Measurements from ENCODE around the gene C3orf33.

The C3orf33 gene

DNA sequence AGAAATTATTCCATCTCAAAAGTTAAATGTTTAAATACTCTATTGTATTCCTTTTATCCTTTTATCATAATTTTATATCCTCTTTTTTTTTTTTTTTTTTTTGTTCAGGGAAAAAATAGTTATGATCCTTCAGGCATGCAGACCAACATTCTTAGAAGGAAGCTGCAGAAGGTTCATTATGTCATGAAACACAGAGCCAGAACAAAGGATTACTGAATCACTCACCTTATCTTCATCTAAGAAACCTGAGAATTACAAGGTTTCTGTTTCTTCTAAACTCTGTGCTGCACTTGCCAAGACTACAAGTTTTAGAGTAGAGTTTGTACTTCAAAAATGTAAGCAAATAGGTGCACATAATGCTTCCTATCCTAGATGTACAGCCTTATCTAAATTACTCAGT lies 64.5 kb downstream of the C3orf33 start:
- DNase-seq (ENCODE audit: low spot score) = no peak

GRCh38 chr3:155741101-155741500 lies 65.0 kb downstream of the C3orf33 start:
- DNase-seq (ENCODE audit: low spot score) = no peak

GRCh38 chr3:155739154-155739553 lies 66.9 kb downstream of the C3orf33 start:
- no peak for DNase-seq (ENCODE audit: low spot score)

DNA sequence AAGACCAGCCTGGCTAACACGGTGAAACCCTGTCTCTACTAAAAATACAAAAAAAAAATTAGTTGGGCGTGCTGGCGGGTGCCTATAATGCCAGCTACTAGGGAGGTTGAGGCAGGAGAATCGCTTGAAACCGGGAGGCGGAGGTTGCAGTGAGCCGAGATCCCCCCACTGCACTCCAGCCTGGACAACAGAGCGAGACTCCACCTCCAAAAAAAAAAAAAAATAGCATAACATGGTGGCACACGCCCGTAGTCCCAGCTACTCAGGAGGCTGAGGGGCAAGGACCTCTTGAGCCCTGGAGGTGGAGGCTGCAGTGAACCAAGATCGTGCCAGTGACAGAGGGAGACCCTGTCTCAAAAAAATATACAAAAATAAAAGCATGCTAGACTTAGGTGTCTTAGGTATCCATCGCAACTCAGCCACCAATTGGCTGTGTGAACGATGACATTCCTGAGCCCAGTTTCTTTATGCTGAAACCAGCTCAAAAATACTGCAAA lies 67.5 kb downstream of the C3orf33 start:
- no peak for DNase-seq (ENCODE audit: low spot score)

GRCh38 chr3:155737844-155738460 lies 68.1 kb downstream of the C3orf33 start:
- DNase-seq (ENCODE audit: low spot score) = no peak

GRCh38 chr3:155736381-155736780 lies 69.7 kb downstream of the C3orf33 start:
- DNase-seq (ENCODE audit: low spot score) = no peak

DNA sequence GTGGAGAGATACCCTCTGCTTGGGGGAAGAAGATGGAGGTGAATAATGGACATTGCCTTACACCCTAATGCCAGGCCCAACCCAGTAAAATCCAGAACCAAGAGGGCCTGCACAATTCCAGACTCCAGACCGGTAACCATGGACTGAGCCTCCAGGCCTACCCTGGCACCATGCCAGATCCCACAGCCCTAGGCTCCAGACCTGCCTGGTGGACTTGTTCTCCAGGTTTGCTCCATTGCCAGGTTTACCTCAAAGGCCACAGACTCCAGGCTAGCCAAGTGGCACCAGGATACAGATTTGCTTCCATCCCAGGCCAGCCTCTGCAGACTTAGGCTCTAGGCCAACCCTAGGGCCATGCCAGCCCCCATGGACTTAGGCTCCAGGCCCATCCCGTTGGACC lies 75.2 kb downstream of the C3orf33 start:
- no peak for DNase-seq (ENCODE audit: low spot score)

DNA sequence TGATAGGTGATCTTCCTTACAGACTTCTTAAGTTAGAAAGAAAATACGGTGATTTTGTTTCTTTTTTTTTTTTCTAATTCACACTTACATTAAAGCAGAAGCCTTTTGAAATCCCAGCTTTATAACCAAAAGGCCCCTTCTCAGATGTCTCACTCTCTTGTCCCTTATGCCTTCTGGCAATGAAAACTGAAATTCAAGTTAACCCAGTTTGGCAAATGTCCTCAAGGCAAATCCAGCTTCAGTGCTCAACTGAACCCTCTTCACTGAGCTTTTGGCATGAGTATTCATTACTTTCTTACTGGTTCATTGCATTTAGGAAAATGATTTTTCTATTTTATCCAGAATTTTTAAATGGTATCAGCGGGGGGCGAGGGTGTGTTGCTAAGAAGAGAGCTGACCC lies 78.2 kb downstream of the C3orf33 start:
- DNase-seq (ENCODE audit: low spot score) = no peak

- no peak for DNase-seq (ENCODE audit: low spot score)
Measured at GRCh38 chr3:155714295-155714718, 91.8 kb downstream of the C3orf33 start.

Data from GM03348 (cell line).